ENCODE data around the gene ALK. TPM values are rescaled to one million over a fixed set of nuclear protein-coding genes. Genes with fewer than 3 reads are reported as not detected.

The ALK gene
- total RNA-seq, 4 donors from 2014 or later: 0.06 to 4.1 TPM; not detected in 2

DNA sequence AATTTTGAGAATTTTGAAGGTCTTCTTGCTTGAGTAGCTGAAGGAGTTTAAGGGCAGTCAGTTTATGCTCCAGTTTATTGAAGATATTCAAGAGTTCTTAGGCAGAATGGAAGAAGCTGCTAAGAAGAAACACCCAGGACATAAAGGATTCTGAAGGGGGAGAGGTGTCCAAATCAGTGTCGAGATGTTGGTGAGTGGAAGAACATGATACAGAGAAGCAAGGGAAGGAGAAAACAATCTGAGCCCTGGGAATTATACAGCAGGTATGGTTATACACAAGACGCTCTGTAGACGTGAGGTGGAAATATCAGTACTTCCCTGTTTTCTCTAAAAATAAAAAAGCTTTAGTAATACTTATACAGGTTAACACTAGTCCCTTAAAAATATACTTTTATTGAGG is 746.0 kb downstream of the ALK start:
- intact Hi-C loops (cut with DNase I; ENCODE audit: low total_unique reads): no loop called here
- H3K27me3 ChIP-seq: no peaks in the 10 kb centered on the region
- H3K4me3 ChIP-seq: no peak overlapping the region
- no peaks in the 10 kb centered on the region for H3K9me3 ChIP-seq
- no peak overlapping the region for H3K27ac ChIP-seq
- no peaks in the 10 kb centered on the region for H3K36me3 ChIP-seq
- no peaks in the 10 kb centered on the region for H3K4me1 ChIP-seq
- DNase-seq: no peak
- no peak for TF ChIP-seq POLR2A (IDR thresholded peaks at IDR 0.05)
- TF ChIP-seq, protein P1, sequence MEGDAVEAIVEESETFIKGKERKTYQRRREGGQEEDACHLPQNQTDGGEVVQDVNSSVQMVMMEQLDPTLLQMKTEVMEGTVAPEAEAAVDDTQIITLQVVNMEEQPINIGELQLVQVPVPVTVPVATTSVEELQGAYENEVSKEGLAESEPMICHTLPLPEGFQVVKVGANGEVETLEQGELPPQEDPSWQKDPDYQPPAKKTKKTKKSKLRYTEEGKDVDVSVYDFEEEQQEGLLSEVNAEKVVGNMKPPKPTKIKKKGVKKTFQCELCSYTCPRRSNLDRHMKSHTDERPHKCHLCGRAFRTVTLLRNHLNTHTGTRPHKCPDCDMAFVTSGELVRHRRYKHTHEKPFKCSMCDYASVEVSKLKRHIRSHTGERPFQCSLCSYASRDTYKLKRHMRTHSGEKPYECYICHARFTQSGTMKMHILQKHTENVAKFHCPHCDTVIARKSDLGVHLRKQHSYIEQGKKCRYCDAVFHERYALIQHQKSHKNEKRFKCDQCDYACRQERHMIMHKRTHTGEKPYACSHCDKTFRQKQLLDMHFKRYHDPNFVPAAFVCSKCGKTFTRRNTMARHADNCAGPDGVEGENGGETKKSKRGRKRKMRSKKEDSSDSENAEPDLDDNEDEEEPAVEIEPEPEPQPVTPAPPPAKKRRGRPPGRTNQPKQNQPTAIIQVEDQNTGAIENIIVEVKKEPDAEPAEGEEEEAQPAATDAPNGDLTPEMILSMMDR (IDR thresholded peaks at IDR 0.05): no peak

DNA sequence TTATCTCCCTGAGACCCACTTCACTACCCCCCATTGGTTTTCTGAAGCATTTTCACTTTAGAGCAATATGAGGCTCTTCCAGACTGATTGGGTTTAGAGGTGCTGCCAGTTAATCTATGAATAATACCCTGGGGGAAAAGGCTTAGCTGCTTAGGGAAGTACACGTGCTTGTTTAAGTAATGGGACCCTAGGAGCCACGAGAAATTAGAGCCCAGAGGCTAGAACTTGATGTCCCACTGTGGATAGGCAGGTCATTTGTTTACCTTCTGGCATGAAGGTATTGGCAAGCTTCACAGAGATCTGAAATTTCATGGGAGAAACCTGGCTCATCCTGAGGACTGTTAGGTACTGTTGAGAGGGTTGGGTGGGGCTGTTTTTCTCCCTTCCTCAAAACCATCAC is 746.4 kb downstream of the ALK start:
- TF ChIP-seq POLR2A (IDR thresholded peaks at IDR 0.05): no peak
- TF ChIP-seq, protein P1 (IDR thresholded peaks at IDR 0.05): no peak
- H3K9me3 ChIP-seq: no peaks in the 10 kb centered on the region
- H3K4me3 ChIP-seq: no peak overlapping the region
- no peak overlapping the region for H3K27ac ChIP-seq
- no peaks in the 10 kb centered on the region for H3K27me3 ChIP-seq
- intact Hi-C loops (cut with DNase I; ENCODE audit: low total_unique reads): no loop called here
- no peaks in the 10 kb centered on the region for H3K36me3 ChIP-seq
- no peaks in the 10 kb centered on the region for H3K4me1 ChIP-seq
- DNase-seq: no peak

DNA sequence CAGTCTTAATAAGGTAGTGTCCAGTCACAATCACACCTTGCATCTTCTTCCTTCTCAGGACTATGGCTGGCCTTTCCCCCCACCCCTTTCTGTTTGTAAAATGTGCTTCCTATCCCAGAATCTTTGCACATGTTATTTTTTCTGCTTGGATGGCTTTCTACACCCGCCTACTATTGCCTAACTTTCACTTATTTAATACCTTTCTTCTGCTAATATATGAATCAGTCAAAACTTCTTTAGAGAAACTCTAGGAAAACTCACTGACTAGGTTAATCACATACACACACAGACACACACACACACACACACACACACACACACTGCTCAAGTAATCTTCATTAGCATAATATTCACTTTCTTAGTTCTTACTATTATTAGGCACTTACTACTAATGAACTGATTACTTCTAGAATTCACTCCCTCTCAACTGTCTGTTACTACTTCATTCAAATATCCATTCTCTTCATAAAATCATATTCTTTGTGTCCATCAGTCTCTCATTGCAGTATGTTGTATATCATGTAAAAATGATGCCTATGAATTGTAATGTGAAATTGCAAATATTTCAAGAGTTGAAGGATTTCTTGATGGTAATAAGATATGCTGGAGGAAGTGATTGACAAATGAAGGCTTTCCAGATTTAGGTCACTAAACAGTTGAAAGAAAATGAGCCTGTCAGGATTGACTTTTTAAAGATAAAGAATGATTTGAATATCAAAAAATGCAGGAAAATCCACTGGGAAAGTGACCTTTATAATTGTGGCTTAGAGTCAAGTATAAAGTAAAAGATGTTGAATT is 754.9 kb downstream of the ALK start:
- TF ChIP-seq POLR2A (IDR thresholded peaks at IDR 0.05): no peak
- TF ChIP-seq, protein P1 (IDR thresholded peaks at IDR 0.05): no peak
- Histone ChIP-seq H3K36me3 (no peaks in the 10 kb centered on the region), H3K4me3 (no peak overlapping the region)

DNA sequence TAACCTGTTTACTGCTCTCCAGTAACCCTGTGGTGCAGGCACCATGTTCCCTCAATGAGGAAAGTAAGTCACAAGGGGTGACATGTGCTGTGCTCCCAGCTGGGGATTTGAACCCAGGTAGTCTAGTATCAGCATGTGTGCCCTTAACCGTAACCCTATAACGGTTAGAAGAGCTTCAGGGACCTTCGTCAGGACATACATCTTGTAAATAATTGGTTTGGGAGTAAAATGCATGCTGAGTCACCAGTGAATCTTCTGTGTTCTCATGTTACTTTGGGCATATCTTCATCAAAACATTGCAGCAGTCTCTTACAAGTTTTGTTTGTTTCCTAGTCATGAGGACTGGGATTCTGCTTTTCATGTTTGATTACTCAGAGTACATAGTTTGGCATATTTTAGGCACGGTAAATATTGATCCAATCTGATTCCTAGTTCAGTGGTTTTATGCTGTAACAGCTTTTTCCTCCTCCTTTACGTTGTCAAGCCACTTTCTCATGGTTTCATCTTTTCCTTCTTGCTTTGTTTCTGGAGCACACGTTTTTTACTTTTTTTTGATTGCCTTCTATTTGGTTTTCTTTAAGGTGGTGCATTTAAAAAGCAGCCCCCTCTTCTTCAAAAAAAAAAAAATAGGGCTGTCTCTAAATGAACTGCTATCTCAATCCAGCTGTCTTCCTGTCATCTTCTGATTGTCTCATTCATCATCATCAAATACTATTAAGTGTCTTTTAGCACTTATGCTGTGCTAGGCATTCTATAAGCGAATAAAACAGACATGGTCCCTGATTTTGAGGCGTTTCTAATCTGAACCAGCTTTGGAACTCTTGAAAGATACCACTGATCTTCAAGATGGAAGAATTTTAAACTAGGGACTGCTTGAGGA is 755.8 kb downstream of the ALK start:
- H3K27ac ChIP-seq: no peak overlapping the region
- TF ChIP-seq, protein P1 (IDR thresholded peaks at IDR 0.05): no peak
- TF ChIP-seq POLR2A (IDR thresholded peaks at IDR 0.05): no peak

More for the DNA sequence above, 754.9 kb downstream of the ALK start:
- intact Hi-C loops (cut with DNase I; ENCODE audit: low total_unique reads): no loop called here
- Histone ChIP-seq H3K4me1 (no peaks in the 10 kb centered on the region), H3K27me3 (no peaks in the 10 kb centered on the region), H3K9me3 (no peaks in the 10 kb centered on the region), H3K27ac (no peak overlapping the region)
- no peak for DNase-seq

More for the DNA sequence above, 755.8 kb downstream of the ALK start:
- no peak overlapping the region for H3K4me3 ChIP-seq
- no peaks in the 10 kb centered on the region for H3K36me3 ChIP-seq
- H3K4me1 ChIP-seq: no peaks in the 10 kb centered on the region
- no peak for DNase-seq
- H3K27me3 ChIP-seq: no peaks in the 10 kb centered on the region
- intact Hi-C loops (cut with DNase I; ENCODE audit: low total_unique reads): no loop called here
- no peaks in the 10 kb centered on the region for H3K9me3 ChIP-seq
